Skin epidermis (tissue), 12 donors: ENCODE measurements around the gene LRRC4B.

Source experiments
- H3K27ac ChIP-seq, 21 experiments: fragments of 200-600 bp; sonication (generic) in 11 of 21; one replicate each; pipeline ENCODE4 v1.5.0; 2020; ENCODE audit warnings: mild to moderate bottlenecking in 3 of 21, inconsistent platforms in 2 of 21, moderate library complexity in 2 of 21
- H3K4me3 ChIP-seq, 7 experiments: fragments of 200-600 bp; sonication (generic) in 2 of 7; one replicate each; pipeline ENCODE4 v1.5.0; 2020; ENCODE audit warnings: inconsistent platforms in 2 of 7, mild to moderate bottlenecking in 2 of 7, moderate library complexity in 1 of 7

LRRC4B gene

GRCh38 chr19:50494186-50495019 lies 73.8 kb downstream of the LRRC4B start:
- Histone ChIP-seq H3K27ac (no peak overlapping the region), H3K4me3 (no peak overlapping the region)

- no peak overlapping the region for H3K4me3 ChIP-seq
- H3K27ac ChIP-seq, result no peak overlapping the region
These were observed 75.1 kb downstream of the LRRC4B start for GRCh38 chr19:50493171-50493570.

GRCh38 chr19:50492303-50493052 lies 75.8 kb downstream of the LRRC4B start:
- Histone ChIP-seq H3K27ac (no peak overlapping the region), H3K4me3 (no peak overlapping the region)

- no peak overlapping the region for H3K27ac ChIP-seq
- H3K4me3 ChIP-seq, result no peak overlapping the region
These were observed 77.2 kb downstream of the LRRC4B start for GRCh38 chr19:50490991-50491472.

GRCh38 chr19:50490411-50490811 lies 77.8 kb downstream of the LRRC4B start:
- no peak overlapping the region for H3K4me3 ChIP-seq
- H3K27ac ChIP-seq, result no peak overlapping the region

- no peak overlapping the region for H3K27ac ChIP-seq
- no peak overlapping the region for H3K4me3 ChIP-seq
These were observed 78.7 kb downstream of the LRRC4B start for GRCh38 chr19:50489461-50490011.

- Histone ChIP-seq H3K4me3 (no peak overlapping the region), H3K27ac (no peak overlapping the region)
These were observed 79.6 kb downstream of the LRRC4B start for GRCh38 chr19:50488389-50489194.

GRCh38 chr19:50486823-50487515 lies 81.3 kb downstream of the LRRC4B start:
- no peak overlapping the region for H3K27ac ChIP-seq
- H3K4me3 ChIP-seq, result no peak overlapping the region

- no peak overlapping the region for H3K4me3 ChIP-seq
- no peak overlapping the region for H3K27ac ChIP-seq
These were observed 82.8 kb downstream of the LRRC4B start for GRCh38 chr19:50485284-50485955.

- Histone ChIP-seq H3K27ac (no peak overlapping the region), H3K4me3 (no peak overlapping the region)
These were observed 85.3 kb downstream of the LRRC4B start for GRCh38 chr19:50482916-50483315.

GRCh38 chr19:50482271-50482855 lies 85.9 kb downstream of the LRRC4B start:
- Histone ChIP-seq H3K4me3 (no peak overlapping the region), H3K27ac (no peak overlapping the region)

GRCh38 chr19:50481351-50482149 lies 86.7 kb downstream of the LRRC4B start:
- Histone ChIP-seq H3K4me3 (no peak overlapping the region), H3K27ac (no peak overlapping the region)

- Histone ChIP-seq H3K4me3 (no peak overlapping the region), H3K27ac (no peak overlapping the region)
These were observed 87.7 kb downstream of the LRRC4B start for GRCh38 chr19:50480281-50481111.

- H3K27ac ChIP-seq, result no peak overlapping the region
- H3K4me3 ChIP-seq, result no peak overlapping the region
These were observed 88.4 kb downstream of the LRRC4B start for GRCh38 chr19:50479761-50480251.

- no peak overlapping the region for H3K27ac ChIP-seq
- H3K4me3 ChIP-seq, result no peak overlapping the region
These were observed 89.1 kb downstream of the LRRC4B start for GRCh38 chr19:50478901-50479715.
